K562 (cell line): ENCODE data around the gene CNGA4. TPM values are rescaled to one million over a fixed set of nuclear protein-coding genes. Genes with fewer than 3 reads are reported as not detected.

Experiments used
- ATAC-seq: fragments of 200-7000 bp; cut with Tn5 transposase; 3 replicates; pipeline ENCODE4 v1.9.1; 2020; ENCODE audit warnings: moderate library complexity
- BruUV-seq: library from RNA; stranded (reverse); fragments of 400-500 nt; replicated peaks from 2 replicates; lab custom pipeline; 2021; lab: Mats Ljungman, UMichigan
- CTCF ChIA-PET: fragments of 300-600 bp; formaldehyde crosslinking; extraction: SDS; loops from one replicate; lab custom pipeline; 2021; ENCODE audit warnings: low intra/inter-chr PET ratio; lab: Yijun Ruan, JAX
- POLR2A ChIA-PET: fragments of 300-600, 350-650 bp; sonication (Branson Sonifier 250); formaldehyde crosslinking; extraction: SDS; loops from one replicate; lab custom pipeline; 2021; ENCODE audit warnings: antibody characterized with exemption, inconsistent platforms; lab: Yijun Ruan, JAX
- DNase-seq, 4 experiments: peaks; one replicate each; pipeline versions ENCODE4 v3.0.0 to v3.0.0-alpha.2; 2011 to 2018; ENCODE audit warnings: low spot score in 3 of 4, mixed read lengths in 3 of 4; ENCODE audit errors: extremely low read depth in 1 of 4
- FAIRE-seq: peaks from 2 replicates; lab custom pipeline; 2011; peaks lifted over from hg19 to GRCh38; lab: Jason Lieb, UNC
- H2AFZ ChIP-seq: 2 replicates; pipeline ENCODE4 v1.6.0; 2011; ENCODE audit warnings: low read depth, low read length, control low read depth, inconsistent platforms
- H3K27ac ChIP-seq: fragments of 200-600 bp; 3 replicates; pipeline ENCODE4 v1.8.0; 2011; ENCODE audit warnings: low read depth, mild to moderate bottlenecking, control low read depth, inconsistent platforms, low read length, moderate library complexity, mixed read lengths; ENCODE audit errors: extremely low read depth
- H3K27me3 ChIP-seq, 2 experiments: fragments of 300-600 bp in 1 of 2; 2 replicates in 1 of 2; 3 replicates in 1 of 2; pipeline versions ENCODE4 v1.6.0 to v1.8.0; 2011; ENCODE audit warnings: inconsistent platforms in 2 of 2, low read length in 2 of 2, mild to moderate bottlenecking in 1 of 2, mixed read lengths in 1 of 2, moderate library complexity in 1 of 2; ENCODE audit not compliant: control insufficient read depth in 2 of 2, insufficient read depth in 2 of 2
- H3K36me3 ChIP-seq: fragments of 300-600 bp; 3 replicates; pipeline ENCODE4 v1.8.0; 2011; ENCODE audit warnings: mild to moderate bottlenecking, low read length, inconsistent platforms; ENCODE audit not compliant: control insufficient read depth, insufficient read depth
- H3K4me1 ChIP-seq, 2 experiments: fragments of 200-600 bp in 1 of 2; replicated peaks in 1 of 2; 2 replicates in 1 of 2; 3 replicates in 1 of 2; pipeline versions ENCODE4 v1.5.1 to v1.8.0; 2011; ENCODE audit warnings: inconsistent platforms in 2 of 2, low read length in 2 of 2, mild to moderate bottlenecking in 1 of 2, mixed read lengths in 1 of 2, moderate library complexity in 1 of 2; ENCODE audit not compliant: control insufficient read depth in 2 of 2, insufficient read depth in 2 of 2
- H3K4me2 ChIP-seq: 2 replicates; pipeline ENCODE4 v1.6.1; 2011; ENCODE audit warnings: low read length, control low read depth, inconsistent platforms, mixed read lengths; ENCODE audit not compliant: insufficient read depth
- H3K4me3 ChIP-seq: fragments of 200-600 bp; sonication (generic), shearing (Covaris generic); 2 replicates; pipeline ENCODE4 v1.5.1; 2016; ENCODE audit warnings: control low read depth, inconsistent platforms
- H3K79me2 ChIP-seq: fragments of 200-600 bp; 3 replicates; pipeline ENCODE4 v1.8.0; 2011; ENCODE audit warnings: low read length, inconsistent platforms; ENCODE audit not compliant: control insufficient read depth, insufficient read depth
- H3K9ac ChIP-seq, 2 experiments: 2 replicates each; pipeline versions ENCODE4 v1.6.0 to v1.6.1; 2011; ENCODE audit warnings: low read depth in 2 of 2, low read length in 2 of 2, control low read depth in 1 of 2, inconsistent platforms in 1 of 2, mild to moderate bottlenecking in 1 of 2, mixed read lengths in 1 of 2; ENCODE audit not compliant: insufficient read depth in 1 of 2
- H3K9me1 ChIP-seq: one replicate; pipeline ENCODE4 v1.6.0; 2011; ENCODE audit warnings: inconsistent platforms, mild to moderate bottlenecking, low read length, moderate library complexity; ENCODE audit not compliant: control insufficient read depth, insufficient read depth
- H3K9me3 ChIP-seq: replicated peaks from 2 replicates; pipeline ENCODE4 v1.5.1; 2011; ENCODE audit warnings: low read depth, low read length, inconsistent platforms; ENCODE audit not compliant: control insufficient read depth, insufficient read depth
- H4K20me1 ChIP-seq: replicated peaks from 2 replicates; pipeline ENCODE4 v1.6.1; 2011; ENCODE audit warnings: low read length, inconsistent platforms, mixed read lengths; ENCODE audit not compliant: control insufficient read depth, insufficient read depth
- CREB1 ChIP-seq, 2 experiments: sonication (generic) in 1 of 2; formaldehyde crosslinking in 1 of 2; IDR thresholded peaks; 2 replicates each; pipeline versions ENCODE4 v1.6.1 to v1.8.0; 2012 to 2022; ENCODE audit warnings: inconsistent platforms in 1 of 2, mild to moderate bottlenecking in 1 of 2, missing genetic modification reagents in 1 of 2, moderate library complexity in 1 of 2
- ERF ChIP-seq: fragments of 450-650 bp; formaldehyde crosslinking; IDR thresholded peaks from 2 replicates; pipeline ENCODE4 v1.4.0; 2020; ENCODE audit warnings: mild to moderate bottlenecking, mixed read lengths
- FOXK1 ChIP-seq: sonication (generic); formaldehyde crosslinking; IDR thresholded peaks from 2 replicates; pipeline ENCODE4 v1.8.0; 2022; ENCODE audit warnings: missing genetic modification reagents, mild to moderate bottlenecking, borderline replicate concordance
- GTF2E2 ChIP-seq: fragments of 200-800 bp; sonication (Bioruptor generic); IDR thresholded peaks from 2 replicates; pipeline ENCODE4 v1.6.1; 2016; ENCODE audit warnings: missing genetic modification characterization, missing compliant biosample characterization
- SMAD4 ChIP-seq: fragments of 250-450 bp; sonication (Bioruptor Pico); conservative IDR thresholded peaks from 2 replicates; pipeline ENCODE4 v1.8.0; 2021; ENCODE audit warnings: inconsistent platforms, mild to moderate bottlenecking, moderate library complexity
- ZNF140 ChIP-seq: fragments of 250-450 bp; sonication (Bioruptor Pico); IDR thresholded peaks from 2 replicates; pipeline ENCODE4 v1.8.0; 2021; ENCODE audit warnings: moderate library complexity, mild to moderate bottlenecking, inconsistent platforms
- ZNF324 ChIP-seq: fragments of 250-450 bp; sonication (Bioruptor Pico); IDR thresholded peaks from 2 replicates; pipeline ENCODE4 v1.4.0; 2020; ENCODE audit warnings: mild to moderate bottlenecking
- ZNF444 ChIP-seq: fragments of 250-450 bp; sonication (Bioruptor Pico); IDR thresholded peaks from 2 replicates; pipeline ENCODE4 v1.4.0; 2020; ENCODE audit warnings: mild to moderate bottlenecking, moderate library complexity
- ZNF586 ChIP-seq: fragments of 450-650 bp; formaldehyde crosslinking; conservative IDR thresholded peaks from 2 replicates; pipeline ENCODE4 v1.4.0; 2020; ENCODE audit warnings: mild to moderate bottlenecking, moderate library complexity
- ZNF644 ChIP-seq: fragments of 200-800 bp; sonication (Bioruptor generic); IDR thresholded peaks from 2 replicates; pipeline ENCODE4 v1.6.1; 2016; ENCODE audit warnings: low read depth, missing genetic modification characterization, missing compliant biosample characterization
- ZNF75A ChIP-seq: fragments of 450-650 bp; formaldehyde crosslinking; IDR thresholded peaks from 2 replicates; pipeline ENCODE4 v1.4.0; 2020; ENCODE audit warnings: mild to moderate bottlenecking
- whole genome bisulfite sequencing: fragments of 100-300 bp; shearing (Covaris generic); methylation state at CpG from one replicate; pipeline ENCODE4 v1.1.6; 2016; ENCODE audit warnings: low coverage, mixed read lengths; ENCODE audit not compliant: insufficient coverage; ENCODE audit errors: missing lambda C conversion rate; 5-methylcytosine and 5-hydroxymethylcytosine counted together
- in situ Hi-C: fragments of 300-500 bp; cut with MboI; formaldehyde crosslinking; loops from 4 replicates; pipeline ENCODE4 v1.15.0; 2018; ENCODE audit warnings: inconsistent platforms, mixed read lengths
- intact Hi-C: fragments of 100-400 bp; cut with micrococcal nuclease; formaldehyde crosslinking; loops from 2 replicates; pipeline ENCODE4 v1.14.2; 2022
- polyA plus RNA-seq, 8 experiments: library from polyadenylated mRNA; depleted of rRNA in 4 of 8; stranded (reverse) in 5 of 8; unstranded in 3 of 8; fragments of >200 nt; fragmentation: Nextera tagmentation in 2 of 8; fragmentation: Illumina TruSeq in 1 of 8; extraction: Ambion mirVana in 2 of 8; extraction: Trizol in 1 of 8; gene quantifications; 2 replicates each; pipeline versions ENCODE4 v1.2.1 to v1.2.3, GENCODE V29; 2011 to 2014; ENCODE audit warnings: inconsistent platforms in 1 of 8, missing spikeins in 1 of 8
- total RNA-seq, 7 experiments: library from RNA; depleted of rRNA in 6 of 7; stranded (reverse); fragments of >200 nt in 6 of 7; fragmentation: Illumina TruSeq in 2 of 7; extraction: Trizol in 2 of 7; gene quantifications; 2 replicates each; pipeline versions ENCODE4 v1.2.1 to v1.2.3, GENCODE V29; 2011 to 2021; ENCODE audit warnings: low replicate concordance in 1 of 7
- TF ChIP-seq, protein P1 (sequence below): fragments of 200-800 bp; sonication (Bioruptor generic); IDR thresholded peaks from 2 replicates; pipeline ENCODE4 v1.6.1; 2016; ENCODE audit warnings: missing genetic modification characterization, missing compliant biosample characterization

CNGA4 gene
- total and polyA plus RNA-seq, 9 of the 15 experiments (the other 6 are each of a cell fraction or from before 2014, with no cell fraction given) = 0.04 to 0.09 (median 0.06) TPM; not detected in 6

DNA sequence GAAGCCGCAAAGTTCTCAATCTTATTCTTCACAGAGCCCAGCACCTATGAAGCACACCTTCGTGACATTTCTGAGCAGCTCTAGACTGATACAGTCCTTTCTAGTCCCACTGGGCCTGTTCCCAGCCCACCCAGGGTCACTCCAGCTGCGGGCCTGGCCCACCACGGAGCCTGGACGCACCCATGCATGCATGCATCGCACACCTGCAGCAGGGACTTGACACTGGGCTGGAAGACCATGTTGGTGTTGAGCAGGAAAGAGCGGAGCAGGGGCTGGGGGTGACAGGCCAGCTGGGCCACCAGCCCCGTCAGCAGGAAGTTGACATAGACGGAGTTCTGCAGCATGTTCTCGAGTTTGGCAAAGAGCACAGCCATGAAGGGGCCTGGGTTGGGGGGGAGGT is 24.4 kb upstream of the CNGA4 start (continued):
- TF ChIP-seq, protein P1, sequence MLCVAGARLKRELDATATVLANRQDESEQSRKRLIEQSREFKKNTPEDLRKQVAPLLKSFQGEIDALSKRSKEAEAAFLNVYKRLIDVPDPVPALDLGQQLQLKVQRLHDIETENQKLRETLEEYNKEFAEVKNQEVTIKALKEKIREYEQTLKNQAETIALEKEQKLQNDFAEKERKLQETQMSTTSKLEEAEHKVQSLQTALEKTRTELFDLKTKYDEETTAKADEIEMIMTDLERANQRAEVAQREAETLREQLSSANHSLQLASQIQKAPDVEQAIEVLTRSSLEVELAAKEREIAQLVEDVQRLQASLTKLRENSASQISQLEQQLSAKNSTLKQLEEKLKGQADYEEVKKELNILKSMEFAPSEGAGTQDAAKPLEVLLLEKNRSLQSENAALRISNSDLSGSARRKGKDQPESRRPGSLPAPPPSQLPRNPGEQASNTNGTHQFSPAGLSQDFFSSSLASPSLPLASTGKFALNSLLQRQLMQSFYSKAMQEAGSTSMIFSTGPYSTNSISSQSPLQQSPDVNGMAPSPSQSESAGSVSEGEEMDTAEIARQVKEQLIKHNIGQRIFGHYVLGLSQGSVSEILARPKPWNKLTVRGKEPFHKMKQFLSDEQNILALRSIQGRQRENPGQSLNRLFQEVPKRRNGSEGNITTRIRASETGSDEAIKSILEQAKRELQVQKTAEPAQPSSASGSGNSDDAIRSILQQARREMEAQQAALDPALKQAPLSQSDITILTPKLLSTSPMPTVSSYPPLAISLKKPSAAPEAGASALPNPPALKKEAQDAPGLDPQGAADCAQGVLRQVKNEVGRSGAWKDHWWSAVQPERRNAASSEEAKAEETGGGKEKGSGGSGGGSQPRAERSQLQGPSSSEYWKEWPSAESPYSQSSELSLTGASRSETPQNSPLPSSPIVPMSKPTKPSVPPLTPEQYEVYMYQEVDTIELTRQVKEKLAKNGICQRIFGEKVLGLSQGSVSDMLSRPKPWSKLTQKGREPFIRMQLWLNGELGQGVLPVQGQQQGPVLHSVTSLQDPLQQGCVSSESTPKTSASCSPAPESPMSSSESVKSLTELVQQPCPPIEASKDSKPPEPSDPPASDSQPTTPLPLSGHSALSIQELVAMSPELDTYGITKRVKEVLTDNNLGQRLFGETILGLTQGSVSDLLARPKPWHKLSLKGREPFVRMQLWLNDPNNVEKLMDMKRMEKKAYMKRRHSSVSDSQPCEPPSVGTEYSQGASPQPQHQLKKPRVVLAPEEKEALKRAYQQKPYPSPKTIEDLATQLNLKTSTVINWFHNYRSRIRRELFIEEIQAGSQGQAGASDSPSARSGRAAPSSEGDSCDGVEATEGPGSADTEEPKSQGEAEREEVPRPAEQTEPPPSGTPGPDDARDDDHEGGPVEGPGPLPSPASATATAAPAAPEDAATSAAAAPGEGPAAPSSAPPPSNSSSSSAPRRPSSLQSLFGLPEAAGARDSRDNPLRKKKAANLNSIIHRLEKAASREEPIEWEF (CRISPR knock-in tag) = no peak
- no peak for TF ChIP-seq ZNF444 (CRISPR knock-in tag)
- TF ChIP-seq, all 486 proteins: peak for 0

DNA sequence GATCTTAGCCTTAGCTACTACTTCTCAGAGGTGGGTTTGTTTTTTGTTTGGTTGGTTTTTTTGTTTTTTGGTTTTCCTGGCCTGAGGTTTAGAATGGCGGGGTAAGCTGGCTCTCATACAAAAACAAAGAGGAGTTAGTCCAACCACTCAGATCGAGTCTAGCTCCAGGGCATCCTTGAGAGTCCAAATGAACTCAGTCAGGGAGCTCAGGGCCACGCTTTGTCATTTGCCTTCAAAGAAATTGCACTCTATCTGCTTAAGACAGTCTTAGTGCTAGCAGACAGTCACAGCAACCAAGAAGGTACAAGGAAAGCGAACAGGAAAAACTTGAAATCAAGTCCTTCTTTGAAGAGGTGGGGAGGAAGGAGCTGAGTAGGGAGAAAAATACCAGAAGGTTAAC is 22.4 kb upstream of the CNGA4 start:
- Histone ChIP-seq H3K9me3 (no peaks in the 10 kb centered on the region), H3K27ac (no peak overlapping the region), H3K4me1 (peaks cover 0 to 3% of the 10 kb centered on the region in 2 experiments; a peak in 1 of 5 replicates), H3K36me3 (peaks cover 73% of the 10 kb centered on the region; the same call in 2 of the 3 replicates), H3K9me1 (no peaks in the 10 kb centered on the region), H3K4me2 (no peak overlapping the region), H3K79me2 (no peaks in the 10 kb centered on the region), H2AFZ (no peak overlapping the region), H4K20me1 (no peaks in the 10 kb centered on the region), H3K9ac (no peak overlapping the region), H3K27me3 (no peaks in the 10 kb centered on the region), H3K4me3 (no peak overlapping the region)
- in situ Hi-C loops (no loop called here), intact Hi-C loops (no loop called here)
- 89% methylated on average over 4 of the region's 4 CpGs for WGBS
- ChIA-PET CTCF (no interaction called here), POLR2A (interaction anchor here (1.2 to 2.6 kb wide), 4 partner anchors 9 to 18 kb away, joined by 3 to 11 read pairs (median 4); partner anchors contain the start of gene FHIP1B)
- FAIRE-seq (no peak), ATAC-seq (no peak), DNase-seq (no peak)
- BruUV-seq = no TSS peak
- TF ChIP-seq CREB1 (IDR thresholded peaks at IDR 0.05) (no peak), CREB1 (CRISPR knock-in tag; IDR thresholded peaks at IDR 0.05) (no peak), ZNF324 (CRISPR knock-in tag) (no peak), FOXK1 (no peak), ZNF586 (CRISPR knock-in tag) (no peak), ZNF644 (tag) (no peak), GTF2E2 (no peak), ERF (CRISPR knock-in tag) (no peak), ZNF140 (CRISPR knock-in tag) (no peak), ZNF75A (CRISPR knock-in tag) (no peak), SMAD4 (CRISPR knock-in tag) (no peak)
